Measurements from ENCODE around the gene CDH26.

The CDH26 gene

GRCh38 chr20:59994697-59995122 lies 36.5 kb downstream of the CDH26 start:
- DNase-seq (ENCODE audit: extremely low read depth, low read depth) = no peak
- TF ChIP-seq CTCF (IDR thresholded peaks at IDR 0.05; ENCODE audit: low read depth, low read length) = no peak

GRCh38 chr20:59996108-59996507 lies 37.9 kb downstream of the CDH26 start:
- no peak for DNase-seq (ENCODE audit: extremely low read depth, low read depth)
- no peak for TF ChIP-seq CTCF (IDR thresholded peaks at IDR 0.05; ENCODE audit: low read depth, low read length)

GRCh38 chr20:59997896-59998295 lies 39.7 kb downstream of the CDH26 start:
- DNase-seq (ENCODE audit: extremely low read depth, low read depth) = no peak
- TF ChIP-seq CTCF (IDR thresholded peaks at IDR 0.05; ENCODE audit: low read depth, low read length) = no peak

- no peak for DNase-seq (ENCODE audit: extremely low read depth, low read depth)
- TF ChIP-seq CTCF (IDR thresholded peaks at IDR 0.05; ENCODE audit: low read depth, low read length) = no peak
Measured at GRCh38 chr20:59999502-59999901, 41.3 kb downstream of the CDH26 start.

GRCh38 chr20:60000271-60001042 lies 42.2 kb downstream of the CDH26 start:
- no peak for TF ChIP-seq CTCF (IDR thresholded peaks at IDR 0.05; ENCODE audit: low read depth, low read length)
- DNase-seq (ENCODE audit: extremely low read depth, low read depth) = no peak

GRCh38 chr20:60001108-60001507 lies 42.9 kb downstream of the CDH26 start:
- DNase-seq (ENCODE audit: extremely low read depth, low read depth) = no peak
- TF ChIP-seq CTCF (IDR thresholded peaks at IDR 0.05; ENCODE audit: low read depth, low read length) = no peak

GRCh38 chr20:60003776-60004175 lies 45.6 kb downstream of the CDH26 start:
- TF ChIP-seq CTCF (IDR thresholded peaks at IDR 0.05; ENCODE audit: low read depth, low read length) = no peak
- DNase-seq (ENCODE audit: extremely low read depth, low read depth) = no peak
